NCI-H128 (cell line): ENCODE data around the gene ATG101.

Experiments used
- DNase-seq: peaks from one replicate; lab custom pipeline; 2025; ENCODE audit not compliant: unreplicated experiment; lab: John Stamatoyannopoulos, UW

The ATG101 gene

GRCh38 chr12:52069327-52070184, at the start of gene ATG101:
TSS of gene ATG101 (plus strand) at chr12:52069978. CDS start at chr12:52073651, 3,673 bp downstream.
- peak; percentile 82 for DNase-seq

- no peak for DNase-seq
These were observed 49.0 kb upstream of the ATG101 start for GRCh38 chr12:52020539-52021336.

GRCh38 chr12:52022841-52023181, 47.0 kb upstream of the ATG101 start:
- no peak for DNase-seq

GRCh38 chr12:52023182-52023975, 46.4 kb upstream of the ATG101 start:
- DNase-seq, result peak; percentile 63

- DNase-seq, result no peak
These were observed 45.6 kb upstream of the ATG101 start for GRCh38 chr12:52023976-52024688.

GRCh38 chr12:52024845-52025230, 44.9 kb upstream of the ATG101 start:
- no peak for DNase-seq

GRCh38 chr12:52026263-52026662, 43.5 kb upstream of the ATG101 start:
- DNase-seq, result no peak

GRCh38 chr12:52027085-52027843, 42.5 kb upstream of the ATG101 start:
- no peak for DNase-seq

GRCh38 chr12:52029685-52030084, 40.1 kb upstream of the ATG101 start:
- peak; percentile 45 for DNase-seq

GRCh38 chr12:52032446-52032803, 37.4 kb upstream of the ATG101 start:
- DNase-seq, result no peak

- DNase-seq, result peak; percentile 91
These were observed 36.9 kb upstream of the ATG101 start for GRCh38 chr12:52032804-52033445.

GRCh38 chr12:52033446-52034140, 36.2 kb upstream of the ATG101 start:
- no peak for DNase-seq

GRCh38 chr12:52035190-52035589, 34.6 kb upstream of the ATG101 start:
- no peak for DNase-seq

GRCh38 chr12:52035926-52036325, 33.9 kb upstream of the ATG101 start:
- no peak for DNase-seq

- peak; percentile 53 for DNase-seq
These were observed 33.1 kb upstream of the ATG101 start for GRCh38 chr12:52036587-52037171.

- no peak for DNase-seq
These were observed 32.4 kb upstream of the ATG101 start for GRCh38 chr12:52037248-52037861.

GRCh38 chr12:52038447-52038846, 31.3 kb upstream of the ATG101 start:
- DNase-seq, result no peak

GRCh38 chr12:52041035-52041434, 28.7 kb upstream of the ATG101 start:
- DNase-seq, result no peak
